B cell (primary cell): ENCODE data around the gene ZNF385D. TPM values are rescaled to one million over a fixed set of nuclear protein-coding genes. Genes with fewer than 3 reads are reported as not detected.

ENCODE experiments used
- ATAC-seq: fragments of 200-7000 bp; cut with Tn5 transposase; one replicate; pipeline ENCODE4 v1.10.0; 2021; ENCODE audit warnings: low read depth, mild to moderate bottlenecking, moderate number of reproducible peaks, moderate library complexity
- CTCF ChIA-PET: fragments of 350-600 bp; sonication (Branson Sonifier 250); formaldehyde crosslinking; loops from one replicate; lab custom pipeline; 2021; ENCODE audit warnings: antibody characterized with exemption, inconsistent platforms; lab: Charles Lee
- POLR2A ChIA-PET: fragments of 350-600 bp; sonication (Branson Sonifier 250); formaldehyde crosslinking; loops from one replicate; lab custom pipeline; 2021; ENCODE audit warnings: antibody characterized with exemption; lab: Charles Lee
- DNase-seq: peaks from one replicate; pipeline ENCODE4 v3.0.0; 2013
- H2AFZ ChIP-seq: 2 replicates; pipeline ENCODE4 v1.6.1; 2012; ENCODE audit warnings: mild to moderate bottlenecking, low read depth, low read length; ENCODE audit not compliant: insufficient read depth, poor library complexity, severe bottlenecking
- H3K27ac ChIP-seq, 2 donors: 1 replicate in 1 of 2; 2 replicates in 1 of 2; pipeline ENCODE4 v1.5.1; 2012 to 2013; ENCODE audit warnings: low read length in 2 of 2, mild to moderate bottlenecking in 2 of 2, moderate library complexity in 1 of 2
- H3K27me3 ChIP-seq, 4 experiments: fragments of 200-600 bp in 1 of 4; sonication (generic) in 1 of 4; replicated peaks in 1 of 4; 1 replicate in 2 of 4; 2 replicates in 2 of 4; pipeline versions ENCODE4 v1.6.1 to v1.7.0; 2013 to 2016; ENCODE audit warnings: low read length in 3 of 4, mild to moderate bottlenecking in 2 of 4, mixed read lengths in 1 of 4, moderate library complexity in 1 of 4; ENCODE audit not compliant: insufficient read depth in 4 of 4, control insufficient read depth in 3 of 4; ENCODE audit errors: control extremely low read depth in 1 of 4
- H3K36me3 ChIP-seq, 2 experiments: replicated peaks in 1 of 2; 1 replicate in 1 of 2; 2 replicates in 1 of 2; pipeline versions ENCODE4 v1.6.1 to v1.7.1; 2013; ENCODE audit warnings: low read length in 1 of 2; ENCODE audit not compliant: insufficient read depth in 2 of 2, control insufficient read depth in 1 of 2; ENCODE audit errors: control extremely low read depth in 1 of 2, extremely low read depth in 1 of 2
- H3K4me1 ChIP-seq, 2 donors: fragments of 200-600 bp in 1 of 2; sonication (generic) in 1 of 2; 1 replicate in 1 of 2; 2 replicates in 1 of 2; pipeline versions ENCODE4 v1.5.1 to v1.6.1; 2013 to 2017; ENCODE audit warnings: low read length in 2 of 2; ENCODE audit not compliant: control insufficient read depth in 2 of 2, insufficient read depth in 2 of 2
- H3K4me2 ChIP-seq: replicated peaks from 2 replicates; pipeline ENCODE3; 2012; ENCODE audit warnings: mild to moderate bottlenecking, low read depth, low read length; ENCODE audit not compliant: poor library complexity, severe bottlenecking
- H3K4me3 ChIP-seq, 5 experiments: fragments of 200-600 bp in 1 of 5; sonication (generic) in 1 of 5; 1 replicate in 3 of 5; 2 replicates in 2 of 5; pipeline versions ENCODE4 v1.5.1 to v1.7.0; 2011 to 2016; ENCODE audit warnings: low read length in 4 of 5, mild to moderate bottlenecking in 4 of 5, low read depth in 2 of 5, control low read depth in 1 of 5, moderate library complexity in 1 of 5; ENCODE audit not compliant: insufficient read depth in 1 of 5; ENCODE audit errors: control extremely low read depth in 1 of 5, extremely low read depth in 1 of 5
- H3K79me2 ChIP-seq: fragments of 200-600 bp; sonication (generic); one replicate; pipeline ENCODE4 v1.6.0; 2016; ENCODE audit warnings: low read length; ENCODE audit not compliant: control insufficient read depth, insufficient read depth
- H3K9ac ChIP-seq: fragments of 200-600 bp; sonication (generic); 2 replicates; pipeline ENCODE4 v1.6.1; 2017; ENCODE audit warnings: mild to moderate bottlenecking, low read length, moderate library complexity
- H3K9me3 ChIP-seq, 3 donors: one replicate each; pipeline versions ENCODE4 v1.6.1 to v1.7.1; 2013; ENCODE audit warnings: low read length in 2 of 3; ENCODE audit not compliant: control insufficient read depth in 2 of 3, insufficient read depth in 1 of 3; ENCODE audit errors: control extremely low read depth in 1 of 3
- H4K20me1 ChIP-seq: 2 replicates; pipeline ENCODE4 v1.6.0; 2012; ENCODE audit warnings: mild to moderate bottlenecking, low read length; ENCODE audit not compliant: insufficient read depth, control insufficient read depth, poor library complexity, severe bottlenecking
- H3K27ac Mint-ChIP-seq: one replicate; pipeline ENCODE4 v1.8.0; 2021; ENCODE audit warnings: mixed read lengths
- H3K27me3 Mint-ChIP-seq: one replicate; pipeline ENCODE4 v1.8.0; 2021; ENCODE audit warnings: mixed read lengths
- H3K4me1 Mint-ChIP-seq: one replicate; pipeline ENCODE4 v1.8.0; 2021; ENCODE audit warnings: mixed read lengths
- H3K4me3 Mint-ChIP-seq: one replicate; pipeline ENCODE4 v1.8.0; 2021; ENCODE audit warnings: mixed read lengths
- H3K9me3 Mint-ChIP-seq: one replicate; pipeline ENCODE4 v1.8.0; 2022; ENCODE audit warnings: mixed read lengths; ENCODE audit not compliant: insufficient read depth
- EZH2 ChIP-seq: IDR thresholded peaks from 2 replicates; pipeline ENCODE4 v1.6.1; 2012; ENCODE audit warnings: borderline replicate concordance, low read depth, mild to moderate bottlenecking, moderate library complexity, low read length; ENCODE audit not compliant: insufficient read depth, poor library complexity, severe bottlenecking
- WGBS: methylation state at CpG from one replicate; pipeline ENCODE4 v1.1.5; 2013; ENCODE audit warnings: missing lambda C conversion rate; ENCODE audit not compliant: insufficient coverage; 5-methylcytosine and 5-hydroxymethylcytosine counted together
- intact Hi-C: fragments of 100-400 bp; cut with micrococcal nuclease; formaldehyde crosslinking; loops from one replicate; pipeline ENCODE4 v1.10.0; 2022
- polyA plus RNA-seq: library from polyadenylated mRNA; depleted of rRNA; stranded (reverse); fragments of >200 nt; gene quantifications from 2 replicates; pipeline ENCODE4 v1.2.3, GENCODE V29; 2012
- total RNA-seq, 2 donors: library from RNA; stranded (reverse); fragments of 120-200 nt in 1 of 2; gene quantifications; 1 replicate in 1 of 2; 2 replicates in 1 of 2; pipeline versions ENCODE4 v1.2.3 to v1.2.4, GENCODE V29; 2013 to 2022
- TF ChIP-seq, protein P1 (sequence below): fragments of 200-600 bp; IDR thresholded peaks from one replicate; pipeline ENCODE4 v1.8.0; 2022; ENCODE audit warnings: antibody characterized with exemption, mild to moderate bottlenecking

Gene ZNF385D
- total and polyA plus RNA-seq, 2 donors (not counting 1 experiment from before 2014, with no cell fraction given) = not detected

DNA sequence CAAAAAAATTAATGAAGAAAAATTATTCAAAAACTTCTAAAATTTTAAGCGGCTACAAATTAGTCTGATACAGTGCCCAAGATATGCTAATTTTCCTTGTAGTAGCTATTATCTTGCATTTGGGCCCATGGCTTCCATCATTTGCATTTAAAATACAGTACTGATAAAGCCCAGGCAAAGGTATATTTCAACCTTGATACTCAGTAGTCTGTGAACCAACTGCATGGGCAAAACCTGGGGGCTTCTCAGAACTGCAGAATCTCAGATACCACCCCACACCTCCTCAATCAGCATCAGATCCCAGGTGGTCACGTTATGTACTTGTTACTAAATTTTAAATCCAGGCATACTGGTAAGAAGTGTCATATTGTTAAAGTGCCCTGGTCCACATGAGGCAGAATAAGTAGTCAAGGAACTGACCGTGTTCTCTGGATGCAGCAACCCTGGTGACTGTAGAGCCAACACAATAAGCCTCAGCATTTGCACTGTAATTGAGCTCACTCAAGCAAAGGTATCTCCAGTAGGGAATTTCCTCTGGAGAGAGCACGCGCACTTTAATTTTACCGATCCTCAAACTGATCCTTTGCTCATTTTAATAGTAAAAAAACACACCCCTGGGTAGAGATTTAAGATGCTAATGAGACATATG is 31.9 kb downstream of the ZNF385D start:
- intact Hi-C loops = no loop called here

DNA sequence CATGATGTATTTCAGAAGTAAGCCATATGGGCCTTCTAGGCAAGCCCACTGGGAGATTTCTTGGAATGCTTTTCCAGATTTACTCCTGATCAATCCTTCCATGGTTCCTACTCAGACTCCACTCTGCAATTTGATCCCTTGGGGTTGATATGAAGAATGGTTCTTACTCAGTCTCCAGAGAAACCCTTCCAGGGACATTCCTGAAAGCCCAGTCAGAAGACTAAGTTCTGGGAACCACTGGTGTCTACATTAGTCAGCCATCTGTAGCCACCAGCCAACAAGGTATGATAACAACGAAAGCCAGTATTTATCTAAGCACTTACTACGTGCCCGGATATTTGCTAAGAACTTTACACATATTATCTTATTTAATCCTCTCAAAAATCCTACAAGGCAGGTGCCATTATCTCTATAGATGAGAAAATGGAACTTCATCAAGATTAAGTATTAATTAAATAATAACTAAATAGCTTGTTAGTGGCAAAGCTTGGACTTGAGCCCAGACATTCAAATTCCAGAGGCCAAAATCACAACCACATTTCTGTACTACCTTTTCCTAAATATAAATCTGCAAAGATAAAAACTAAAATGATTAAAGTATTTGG is 32.7 kb downstream of the ZNF385D start:
- Mint-ChIP-seq H3K9me3 (no peaks in the 10 kb centered on the region), H3K4me3 (no peak overlapping the region), H3K4me1 (no peaks in the 10 kb centered on the region), H3K27ac (no peak overlapping the region), H3K27me3 (no peaks in the 10 kb centered on the region)
- no peak for ATAC-seq
- ChIA-PET CTCF (no interaction called here), POLR2A (no interaction called here)
- Histone ChIP-seq H3K27ac (no peak overlapping the region), H3K79me2 (no peaks in the 10 kb centered on the region), H3K27me3 (no peaks in the 10 kb centered on the region), H3K9ac (no peak overlapping the region), H4K20me1 (no peaks in the 10 kb centered on the region), H3K4me1 (no peaks in the 10 kb centered on the region), H2AFZ (no peak overlapping the region), H3K9me3 (peaks cover 0 to 6% (median 2%) of the 10 kb centered on the region in 3 donors), H3K4me2 (no peak overlapping the region), H3K36me3 (no peaks in the 10 kb centered on the region), H3K4me3 (no peak overlapping the region)
- intact Hi-C loops = no loop called here
- DNase-seq = no peak
- no peak for TF ChIP-seq EZH2
- no CpG with 5 or more reads among the region's 3 CpGs for WGBS

More for the DNA sequence above, 31.9 kb downstream of the ZNF385D start:
- Histone ChIP-seq H3K4me3 (no peak overlapping the region), H4K20me1 (no peaks in the 10 kb centered on the region), H3K4me2 (no peak overlapping the region), H3K9ac (no peak overlapping the region), H3K27me3 (no peaks in the 10 kb centered on the region), H3K27ac (no peak overlapping the region), H2AFZ (no peak overlapping the region), H3K79me2 (no peaks in the 10 kb centered on the region), H3K9me3 (peaks cover 0 to 6% (median 2%) of the 10 kb centered on the region in 3 donors), H3K4me1 (no peaks in the 10 kb centered on the region), H3K36me3 (no peaks in the 10 kb centered on the region)
- Mint-ChIP-seq H3K4me3 (no peak overlapping the region), H3K4me1 (no peaks in the 10 kb centered on the region), H3K27ac (no peak overlapping the region), H3K27me3 (no peaks in the 10 kb centered on the region), H3K9me3 (no peaks in the 10 kb centered on the region)
- DNase-seq (no peak), ATAC-seq (no peak)
- ChIA-PET POLR2A (no interaction called here), CTCF (no interaction called here)
- 82% methylated on average over 1 of the region's 6 CpGs for WGBS
- TF ChIP-seq, protein P1, sequence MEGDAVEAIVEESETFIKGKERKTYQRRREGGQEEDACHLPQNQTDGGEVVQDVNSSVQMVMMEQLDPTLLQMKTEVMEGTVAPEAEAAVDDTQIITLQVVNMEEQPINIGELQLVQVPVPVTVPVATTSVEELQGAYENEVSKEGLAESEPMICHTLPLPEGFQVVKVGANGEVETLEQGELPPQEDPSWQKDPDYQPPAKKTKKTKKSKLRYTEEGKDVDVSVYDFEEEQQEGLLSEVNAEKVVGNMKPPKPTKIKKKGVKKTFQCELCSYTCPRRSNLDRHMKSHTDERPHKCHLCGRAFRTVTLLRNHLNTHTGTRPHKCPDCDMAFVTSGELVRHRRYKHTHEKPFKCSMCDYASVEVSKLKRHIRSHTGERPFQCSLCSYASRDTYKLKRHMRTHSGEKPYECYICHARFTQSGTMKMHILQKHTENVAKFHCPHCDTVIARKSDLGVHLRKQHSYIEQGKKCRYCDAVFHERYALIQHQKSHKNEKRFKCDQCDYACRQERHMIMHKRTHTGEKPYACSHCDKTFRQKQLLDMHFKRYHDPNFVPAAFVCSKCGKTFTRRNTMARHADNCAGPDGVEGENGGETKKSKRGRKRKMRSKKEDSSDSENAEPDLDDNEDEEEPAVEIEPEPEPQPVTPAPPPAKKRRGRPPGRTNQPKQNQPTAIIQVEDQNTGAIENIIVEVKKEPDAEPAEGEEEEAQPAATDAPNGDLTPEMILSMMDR = no peak
- no peak for TF ChIP-seq EZH2
